GM12892 (cell line): ENCODE results near the gene SORBS1.

Source experiments
- POLR2A ChIP-seq: IDR thresholded peaks from 2 replicates; pipeline ENCODE4 v1.6.1; 2011; ENCODE audit warnings: low read depth, low read length, control low read depth
- POLR2AphosphoS5 ChIP-seq: IDR thresholded peaks from 2 replicates; pipeline ENCODE4 v1.6.1; 2011; ENCODE audit warnings: low read depth, low read length, control low read depth
- TAF1 ChIP-seq: IDR thresholded peaks from 2 replicates; pipeline ENCODE4 v1.6.1; 2011; ENCODE audit warnings: low read depth, mild to moderate bottlenecking, control low read depth, low read length, borderline replicate concordance

DNA sequence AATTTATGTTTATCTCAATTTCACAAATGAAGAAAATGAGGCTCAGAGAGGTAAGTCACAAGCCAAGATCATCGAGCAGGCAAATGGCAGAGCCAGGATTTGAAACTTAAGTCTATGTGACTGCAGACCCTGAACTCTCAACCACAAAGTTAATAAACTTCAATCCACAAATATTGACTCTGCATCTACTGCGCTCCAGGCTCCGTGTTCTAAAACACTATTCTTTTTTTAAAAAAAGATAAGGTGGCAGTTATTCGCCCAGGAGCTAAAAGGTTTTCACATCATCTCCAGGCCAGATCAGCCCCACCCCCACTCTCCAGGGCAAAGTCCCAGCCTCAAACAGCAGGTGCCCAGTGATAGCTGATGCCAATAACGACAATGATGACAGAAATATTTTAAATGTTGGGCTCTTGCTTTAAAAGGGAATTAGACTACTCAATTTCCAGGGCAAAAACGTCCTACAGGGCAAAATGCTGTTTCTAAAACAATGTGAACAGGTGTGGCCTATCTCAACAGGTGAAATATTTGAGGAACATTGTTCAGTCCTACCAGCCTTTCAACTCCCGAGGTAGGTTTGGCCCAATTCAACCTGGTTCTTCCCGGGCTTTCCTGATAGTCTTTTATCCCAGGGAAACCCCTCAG is 85.2 kb downstream of the SORBS1 start:
- TF ChIP-seq POLR2A (no peak), POLR2AphosphoS5 (no peak), TAF1 (no peak)
